GM21529 (cell line): ENCODE results near the gene SEMA5A.

Source experiments
- ATAC-seq: cut with Tn5 transposase; IDR thresholded peaks from one replicate; pipeline ENCODE4 v1.9.1; 2021; ENCODE audit not compliant: unreplicated experiment

Gene SEMA5A

DNA sequence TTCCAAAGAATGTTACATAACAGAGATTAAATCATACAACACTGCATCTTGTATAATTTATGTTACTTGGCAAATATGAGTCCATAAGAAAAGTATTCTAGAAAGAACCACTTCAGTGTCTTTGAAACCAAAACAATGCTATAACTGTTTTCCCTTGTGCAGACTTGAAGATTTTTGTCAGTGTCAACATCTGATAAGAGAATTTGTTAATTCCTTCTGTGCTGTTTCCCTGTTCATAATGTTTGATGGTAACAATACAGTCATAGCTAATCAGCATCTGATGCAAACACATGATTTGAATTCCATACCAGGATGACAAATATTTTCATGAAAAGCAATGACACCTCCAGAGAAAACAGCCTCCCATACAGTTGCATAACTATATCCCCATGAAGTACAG is 306.8 kb downstream of the SEMA5A start:
- no peak for ATAC-seq

DNA sequence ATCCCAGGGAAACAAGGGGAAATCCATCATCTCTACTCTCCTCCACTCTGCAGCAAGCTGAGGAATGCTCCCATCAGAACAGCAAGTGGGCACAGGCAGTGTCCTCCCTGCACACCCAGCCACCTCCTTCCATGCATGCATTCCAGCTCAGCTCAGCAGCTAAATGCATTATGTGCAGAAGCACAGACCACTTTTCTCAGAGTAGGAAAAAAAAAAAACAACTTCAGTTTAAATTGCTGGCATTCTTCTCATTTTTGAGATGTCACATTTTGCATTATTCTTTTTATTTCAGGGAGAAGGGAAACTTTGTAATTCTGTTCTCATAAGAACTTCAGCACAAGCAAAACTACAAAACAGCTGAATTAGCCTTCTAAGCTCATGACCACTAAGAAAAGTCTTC is 312.2 kb downstream of the SEMA5A start:
- no peak for ATAC-seq

DNA sequence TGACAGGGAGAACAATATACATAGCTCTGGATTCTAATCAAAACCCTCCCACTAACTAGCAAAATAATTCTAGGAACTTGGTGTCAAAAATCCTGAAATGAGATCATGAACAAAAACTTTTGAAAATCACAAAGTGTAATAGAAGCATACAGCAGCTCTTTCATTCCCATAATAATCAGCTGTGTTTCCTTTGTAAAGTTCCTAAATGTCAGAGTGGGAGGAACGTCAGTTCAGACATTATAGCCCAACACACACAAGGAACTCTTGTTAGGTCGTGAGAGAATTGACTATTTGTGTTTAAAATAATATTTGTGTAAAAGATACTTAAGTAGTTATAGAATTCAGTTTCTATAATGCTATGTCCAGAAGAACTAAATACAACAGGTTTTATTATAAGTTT is 312.8 kb downstream of the SEMA5A start:
- no peak for ATAC-seq

DNA sequence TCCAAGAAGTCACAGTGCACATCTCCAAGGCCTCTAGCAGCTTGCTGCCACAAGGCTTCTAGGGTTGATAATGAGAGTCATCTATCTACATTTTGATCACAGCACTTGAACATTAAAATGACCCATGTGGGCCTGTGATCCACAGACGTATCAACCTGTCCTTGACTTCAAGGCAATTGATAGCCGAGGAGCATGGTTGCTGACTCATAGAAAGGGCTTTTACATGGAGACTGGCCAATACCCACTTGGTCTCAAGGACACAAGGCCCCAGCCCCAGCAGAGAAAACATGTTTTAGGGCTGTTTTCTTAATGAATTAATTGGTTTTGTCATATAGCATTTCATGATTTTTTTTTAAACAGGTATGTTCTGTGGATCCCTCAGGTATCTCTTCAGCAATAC is 314.0 kb downstream of the SEMA5A start:
- no peak for ATAC-seq

DNA sequence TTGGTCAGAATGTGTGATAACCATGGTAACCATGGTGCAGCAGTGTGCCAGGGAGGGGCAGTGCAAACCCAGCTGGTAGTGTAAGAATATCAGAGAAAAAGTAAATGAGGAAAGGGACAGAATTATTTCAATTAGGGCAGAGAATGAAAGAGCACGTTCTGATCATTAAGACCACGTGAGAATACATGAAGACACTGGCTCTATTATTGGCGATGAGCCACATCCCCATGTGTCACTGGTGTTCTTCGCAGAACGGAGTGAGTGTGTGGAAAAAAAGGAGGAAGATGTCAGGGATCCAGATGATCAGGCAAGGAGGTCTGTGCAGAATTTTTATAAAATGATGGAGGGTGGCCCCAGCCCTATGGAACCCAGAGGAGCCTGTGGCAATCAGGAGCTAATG is 315.5 kb downstream of the SEMA5A start:
- no peak for ATAC-seq

DNA sequence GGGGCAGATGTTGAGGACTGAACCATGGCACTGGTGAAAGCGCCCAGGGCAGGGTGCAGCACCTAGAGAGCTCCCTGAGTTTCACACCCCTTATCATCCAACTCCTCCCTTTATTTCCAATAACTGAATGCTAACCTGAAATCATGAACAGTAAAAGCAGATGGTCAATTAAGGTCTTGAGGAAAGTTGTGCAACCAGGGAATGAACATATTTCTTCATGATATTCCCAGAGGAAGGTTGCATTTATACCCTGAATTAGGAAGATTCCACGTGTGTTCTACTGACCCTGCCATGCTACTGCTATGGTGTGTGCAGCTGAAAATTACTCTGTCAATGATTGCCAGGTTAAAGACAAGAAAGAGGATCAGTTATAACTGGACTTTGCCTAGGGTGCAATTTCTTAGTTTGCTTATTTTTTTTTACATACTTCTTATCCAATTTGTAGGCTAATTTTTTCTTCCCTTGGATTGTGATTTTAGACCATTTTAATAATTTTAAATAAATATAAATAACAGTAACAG is 319.8 kb downstream of the SEMA5A start:
- no peak for ATAC-seq

DNA sequence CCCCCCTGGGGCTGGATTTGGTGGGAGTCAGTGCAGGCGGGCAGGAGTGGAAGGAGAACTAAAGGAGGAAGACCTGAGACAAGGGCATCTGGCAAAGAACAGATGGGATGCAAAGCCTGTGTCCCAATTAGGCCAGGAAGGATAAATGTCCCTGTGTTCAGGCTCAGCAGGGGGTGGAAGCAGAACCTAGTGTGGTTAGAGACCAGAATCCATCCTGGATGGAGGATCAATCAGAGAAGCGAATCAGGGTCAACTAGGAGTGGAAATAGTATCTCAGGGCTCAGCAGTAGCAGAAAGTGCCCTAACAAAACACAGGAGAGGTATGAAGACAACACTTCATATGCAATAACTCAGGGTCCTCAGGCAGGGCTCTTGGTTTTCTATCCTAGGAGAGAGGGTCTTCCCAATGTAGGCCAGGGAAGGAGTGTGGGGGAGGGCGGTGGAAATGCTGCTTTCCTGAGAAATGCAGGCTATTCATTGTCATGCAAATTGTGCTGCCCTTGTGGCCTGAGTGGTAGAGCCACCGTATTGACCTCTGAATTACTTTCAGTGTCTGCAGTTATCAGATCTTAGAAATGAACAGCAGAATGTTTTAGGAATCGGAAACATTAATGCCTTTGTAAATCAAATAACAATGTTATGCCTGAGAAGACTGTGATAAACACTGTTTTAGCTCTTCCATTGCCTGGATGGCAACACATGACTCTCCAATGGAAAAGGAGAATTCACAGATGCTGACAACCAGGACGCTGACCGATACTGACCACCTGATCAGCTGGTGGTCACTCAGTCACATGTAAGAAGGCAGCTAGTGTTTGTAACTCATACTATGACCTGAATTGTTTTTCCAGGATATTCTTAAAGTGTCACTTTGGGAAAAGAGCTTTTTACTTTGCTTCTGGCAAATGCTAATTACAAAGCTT is 323.6 kb downstream of the SEMA5A start:
- ATAC-seq: no peak

DNA sequence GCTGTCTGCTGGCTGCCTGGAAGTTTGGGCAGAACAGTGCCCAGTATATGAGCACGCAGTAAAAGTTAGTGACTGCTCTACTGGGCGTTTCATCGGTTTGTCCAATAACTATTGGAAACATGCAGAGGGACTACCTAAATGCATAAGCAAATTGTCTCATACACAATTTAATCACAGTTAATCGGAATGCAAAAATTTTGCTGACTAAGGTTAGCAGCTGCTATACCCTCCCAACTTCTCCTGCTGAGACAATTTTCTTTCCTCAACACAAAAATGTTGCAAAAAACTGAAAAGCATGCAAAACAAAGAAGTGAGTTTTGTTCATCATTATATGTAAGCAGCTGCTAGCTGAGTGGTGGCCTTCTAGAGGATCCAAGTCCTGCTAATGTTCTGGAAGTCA is 327.5 kb downstream of the SEMA5A start:
- ATAC-seq: no peak

DNA sequence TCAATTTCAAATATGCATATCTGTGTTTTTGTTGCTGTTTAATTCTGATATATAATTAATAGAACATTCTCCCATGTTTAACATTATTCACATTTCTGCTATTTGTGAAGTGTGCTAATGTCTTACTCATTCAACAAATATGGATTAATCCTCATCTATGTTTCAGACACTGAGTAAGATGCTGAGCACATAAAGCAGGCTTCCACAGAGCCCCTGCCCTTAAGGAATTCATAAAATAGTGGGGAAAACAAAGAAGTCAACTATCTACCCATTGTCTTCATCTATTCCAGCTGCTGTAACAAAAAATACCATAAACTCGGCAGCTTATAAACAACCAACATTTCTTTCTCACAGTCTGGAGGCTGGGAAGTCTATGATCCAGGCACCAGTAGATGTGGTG is 333.3 kb downstream of the SEMA5A start:
- no peak for ATAC-seq

DNA sequence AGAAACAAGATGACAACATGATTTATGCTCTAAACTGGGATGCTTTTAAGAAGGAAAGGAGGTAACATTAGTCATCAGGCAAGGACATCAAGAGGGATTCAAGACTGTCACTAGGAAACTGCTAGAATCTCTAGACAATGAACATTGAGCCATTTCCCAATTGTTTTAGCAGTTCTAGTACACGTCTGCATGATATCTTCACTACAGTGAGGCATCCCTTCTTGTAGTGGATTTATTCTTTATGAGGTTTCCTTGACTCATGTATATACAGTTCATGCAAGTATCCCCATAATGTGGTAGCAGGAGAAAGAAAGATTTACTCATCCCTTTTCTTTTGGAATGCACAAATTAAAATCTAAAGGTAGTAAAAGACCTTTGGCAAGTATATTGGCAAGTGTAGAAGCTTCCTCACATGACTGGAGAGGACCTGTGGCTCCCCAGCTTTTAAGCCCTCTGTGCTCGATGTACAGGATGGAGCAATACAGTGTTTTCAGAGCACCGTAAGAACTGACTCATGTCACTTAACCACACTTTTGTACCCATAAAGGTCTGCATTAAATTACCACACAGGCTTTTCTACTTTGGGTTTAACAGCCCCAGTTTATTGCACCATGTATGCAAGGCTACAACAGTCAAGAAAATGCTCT is 335.9 kb downstream of the SEMA5A start:
- ATAC-seq: no peak

DNA sequence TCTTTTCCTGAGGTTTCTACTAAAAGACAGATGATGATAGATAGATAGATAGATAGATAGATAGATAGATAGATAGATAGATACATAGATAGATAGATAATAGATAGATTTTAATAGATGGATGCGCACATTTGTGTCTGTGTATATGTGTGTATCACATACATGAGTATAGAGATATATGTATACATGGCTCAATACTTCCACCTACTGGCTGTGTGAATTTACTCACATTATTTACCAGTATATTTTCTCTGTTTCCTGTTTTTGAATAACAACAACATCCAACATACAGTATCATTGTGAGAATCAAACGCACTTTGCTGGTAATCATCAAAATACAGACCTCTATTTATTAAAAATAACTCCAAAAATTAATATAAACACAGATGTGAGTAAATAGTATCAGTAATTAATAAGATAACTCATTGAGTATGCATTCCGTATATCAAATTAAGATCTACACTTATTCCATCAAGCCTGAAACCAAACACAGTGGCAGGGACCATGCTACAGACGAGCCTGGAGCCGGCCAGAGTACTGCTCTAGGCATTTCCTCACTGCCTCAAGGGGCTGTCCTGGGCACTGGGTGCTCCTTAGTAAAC is 338.0 kb downstream of the SEMA5A start:
- peak; percentile 71 for ATAC-seq

DNA sequence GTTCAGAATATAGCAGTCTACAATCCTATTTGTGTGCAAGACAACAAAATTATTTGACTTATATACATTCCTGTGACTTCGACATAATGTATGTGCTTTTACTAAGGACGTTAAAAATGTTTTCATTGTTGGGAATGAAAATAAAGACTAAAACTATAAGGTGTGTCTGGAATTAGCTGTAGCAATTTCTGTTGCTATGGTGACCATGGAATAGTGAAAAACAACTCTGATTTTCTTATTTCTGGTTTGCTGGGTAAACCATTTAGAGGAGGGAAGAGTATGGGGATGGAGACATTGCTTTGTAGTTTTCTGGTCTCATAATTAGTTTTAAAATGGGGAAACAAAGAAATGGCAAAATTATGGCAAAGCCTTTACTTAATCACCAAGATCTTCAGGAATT is 343.2 kb downstream of the SEMA5A start:
- no peak for ATAC-seq

DNA sequence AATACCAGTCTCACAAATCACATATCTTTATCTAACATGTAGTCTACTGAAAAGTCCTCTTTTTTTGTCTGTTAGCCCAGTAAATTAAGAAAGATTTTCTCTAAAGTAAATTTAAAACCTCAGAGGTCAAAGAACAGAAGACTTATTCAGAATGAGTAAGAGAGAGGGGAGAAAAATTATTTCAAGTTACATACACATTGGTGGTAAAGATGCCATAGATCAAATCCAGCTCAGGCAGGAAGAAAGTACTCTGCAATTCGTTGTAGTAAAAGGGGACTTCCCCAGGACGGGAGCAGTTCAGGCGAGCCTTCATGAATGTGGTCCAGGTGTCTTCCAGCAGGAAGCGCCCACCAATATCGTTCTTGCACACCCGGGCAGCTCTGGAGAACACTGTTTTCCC is 344.1 kb downstream of the SEMA5A start:
- ATAC-seq: no peak

DNA sequence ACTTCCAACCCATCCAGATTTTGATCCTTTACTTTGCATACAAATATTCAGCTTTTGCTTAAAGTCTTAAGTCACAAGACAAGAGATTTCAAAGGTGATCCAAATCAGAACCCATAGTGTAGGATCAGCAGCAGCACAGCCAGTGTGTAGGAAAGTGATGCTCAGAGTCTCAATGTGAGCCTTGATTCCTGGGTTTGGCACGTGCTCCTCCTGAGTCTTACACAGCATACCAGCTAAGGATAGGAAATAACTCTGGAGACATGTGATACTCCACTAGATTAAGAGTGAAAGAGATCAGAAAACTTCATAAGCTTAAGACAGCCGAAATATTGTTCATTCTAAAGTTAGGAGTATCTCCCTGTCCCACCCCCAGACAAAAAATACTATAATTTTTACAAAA is 344.9 kb downstream of the SEMA5A start:
- no peak for ATAC-seq

DNA sequence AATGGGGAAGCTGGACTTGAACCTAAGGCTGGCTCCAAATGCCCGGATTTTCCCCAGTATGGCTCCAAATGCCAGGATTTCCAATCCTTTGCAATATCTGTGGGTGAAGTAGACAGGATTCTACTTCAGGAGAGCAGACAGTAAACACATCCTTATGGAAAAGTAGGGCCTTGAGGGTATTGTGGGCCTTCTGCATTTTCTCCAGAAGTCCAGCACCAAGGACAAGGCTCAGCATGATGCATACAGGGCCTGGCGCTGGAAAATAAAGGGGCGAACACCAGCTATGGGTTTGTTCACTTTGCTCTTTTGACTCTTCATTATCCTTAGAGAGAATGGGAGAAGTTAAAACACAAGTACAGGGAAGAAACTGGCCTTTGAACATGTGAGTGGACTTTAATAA is 347.5 kb downstream of the SEMA5A start:
- ATAC-seq: no peak

DNA sequence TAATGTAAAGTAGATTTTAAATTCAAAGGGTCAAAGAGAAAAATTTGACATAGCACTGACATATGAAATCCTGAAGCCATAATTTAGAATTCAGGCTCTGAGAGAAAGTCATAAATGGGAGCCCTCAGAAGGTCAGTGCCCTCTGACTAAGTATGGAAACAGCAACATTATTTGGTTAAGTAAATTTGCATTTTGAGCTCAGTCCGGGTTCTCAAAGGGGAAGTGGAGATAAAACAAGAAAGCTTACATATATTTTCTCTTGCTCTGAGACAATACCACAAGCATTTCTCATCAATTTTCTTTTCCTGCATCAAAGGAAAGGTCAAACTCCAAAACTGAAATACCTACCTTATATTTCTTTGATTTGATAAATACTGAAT is 348.0 kb downstream of the SEMA5A start:
- peak; percentile 96 for ATAC-seq

DNA sequence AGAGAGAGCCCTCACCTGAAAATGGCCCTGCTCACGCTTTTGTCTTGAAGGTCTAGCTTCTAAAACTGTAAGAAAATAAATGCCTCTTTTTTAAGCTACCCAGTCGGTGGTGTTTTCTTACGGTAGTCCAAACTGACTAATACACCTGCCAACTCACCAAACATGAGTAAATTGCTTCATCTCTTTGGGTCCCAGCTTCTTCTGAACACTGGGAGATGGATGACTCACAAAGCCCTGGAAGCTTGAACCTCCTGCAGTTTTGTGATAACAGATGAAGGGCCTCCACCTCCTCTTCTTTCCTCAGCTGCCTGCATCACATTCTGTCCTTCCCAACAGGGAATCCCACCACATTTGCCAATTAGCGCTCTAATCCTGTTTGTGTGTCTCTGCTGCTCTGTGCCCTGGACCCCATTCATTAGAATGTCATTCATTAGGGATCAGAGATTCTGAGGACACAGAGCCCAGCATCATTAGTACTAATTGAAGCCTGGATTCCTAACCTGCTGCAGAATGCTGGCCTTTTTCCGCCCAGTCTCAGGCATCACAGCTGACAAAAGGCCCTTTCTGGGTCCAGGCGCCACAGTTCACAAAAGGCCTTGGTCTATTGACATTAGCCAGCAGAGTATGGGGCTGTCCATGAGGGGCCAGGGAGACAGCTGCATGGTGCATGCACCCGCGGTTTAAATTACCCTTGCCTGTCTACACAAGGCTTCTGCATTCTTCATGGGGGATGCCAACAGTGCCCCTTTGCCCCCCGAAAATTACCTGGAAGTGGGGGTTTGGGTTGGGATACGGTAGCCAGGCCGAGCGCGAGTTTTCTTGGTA is 349.3 kb downstream of the SEMA5A start:
- no peak for ATAC-seq

DNA sequence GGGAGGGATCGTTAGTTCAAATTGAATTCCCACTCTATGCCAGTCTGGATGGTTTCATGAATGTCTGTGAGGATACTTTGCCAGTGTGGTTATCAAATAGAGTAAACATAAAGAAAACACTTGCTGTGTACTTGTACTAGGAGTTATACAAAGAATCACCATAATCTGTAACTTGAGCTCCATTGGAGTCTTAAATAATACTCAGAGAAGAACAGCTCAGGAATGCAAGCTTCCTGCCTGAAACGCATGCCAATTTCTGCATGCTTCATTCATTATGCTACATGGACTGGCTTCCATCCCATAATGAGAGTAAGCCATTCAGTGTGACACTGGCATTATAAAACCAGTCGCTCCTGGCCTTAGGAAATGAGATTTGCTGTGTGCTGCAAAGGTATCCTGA is 351.4 kb downstream of the SEMA5A start:
- no peak for ATAC-seq

DNA sequence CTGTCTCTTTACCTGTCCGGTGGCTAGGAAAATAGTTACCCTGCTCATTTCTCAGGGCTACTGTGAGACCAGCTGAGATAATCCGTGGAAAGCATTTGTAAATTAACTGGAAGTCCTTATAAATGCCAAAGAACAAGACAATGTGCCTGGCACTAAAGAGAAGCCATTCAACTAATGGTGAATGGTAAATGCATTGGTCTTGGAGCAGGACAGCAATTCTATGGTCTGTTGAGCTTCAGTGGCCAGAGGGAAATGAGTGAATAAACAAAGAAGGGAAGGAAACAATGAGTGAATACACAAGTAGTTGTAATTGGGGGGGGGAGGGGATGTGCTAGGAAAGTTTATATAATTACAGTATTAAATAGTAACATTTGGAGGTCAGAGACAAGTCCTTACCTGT is 353.6 kb downstream of the SEMA5A start:
- ATAC-seq: no peak

DNA sequence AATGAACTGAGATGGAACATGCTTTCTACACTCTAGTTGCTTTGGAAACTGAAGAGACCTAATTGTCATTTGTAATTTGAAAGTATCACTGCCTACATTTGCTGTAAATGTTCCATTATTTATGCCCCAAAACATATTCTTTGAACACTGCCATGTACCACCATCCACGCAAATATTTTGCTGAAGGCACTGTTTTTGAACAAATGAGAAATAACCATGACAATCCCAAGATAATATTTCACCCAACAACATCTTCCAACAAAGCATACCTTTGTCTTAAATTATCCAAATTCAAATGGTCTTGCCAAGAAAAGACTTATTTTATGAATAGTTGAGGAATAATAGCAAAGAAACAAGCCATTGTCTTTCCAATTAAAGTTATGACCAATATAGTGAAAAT is 356.2 kb downstream of the SEMA5A start:
- no peak for ATAC-seq

DNA sequence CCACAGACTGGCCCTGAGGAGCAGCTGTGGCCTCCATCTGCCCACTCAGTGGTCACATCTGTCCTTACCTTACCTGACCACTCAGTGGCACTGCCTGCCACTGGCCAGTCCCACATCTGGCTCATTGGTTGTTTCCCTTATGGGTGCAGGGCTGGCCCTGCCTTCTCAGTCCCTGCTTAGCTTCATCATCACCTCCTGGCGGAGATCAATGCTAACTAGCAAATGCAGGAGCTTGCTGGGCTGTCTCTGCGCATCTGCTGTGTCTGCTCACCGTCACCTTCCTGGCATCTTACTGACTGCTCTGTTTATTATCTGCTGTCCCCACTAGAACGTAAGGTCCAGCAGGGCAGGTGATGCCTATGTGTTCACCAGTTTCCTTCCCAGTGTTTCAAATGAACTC is 356.9 kb downstream of the SEMA5A start:
- no peak for ATAC-seq
